Osteoblast (primary cell): ENCODE results near the gene SPAST. TPM values are rescaled to one million over a fixed set of nuclear protein-coding genes. Genes with fewer than 3 reads are reported as not detected.

Source experiments
- DNase-seq: peaks from one replicate; pipeline ENCODE4 v3.0.0; 2011; ENCODE audit warnings: low spot score, mixed read lengths; ENCODE audit not compliant: insufficient read length; ENCODE audit errors: missing footprints
- H2AFZ ChIP-seq: 2 replicates; pipeline ENCODE4 v1.6.0; 2011; ENCODE audit warnings: mild to moderate bottlenecking, low read length
- H3K27ac ChIP-seq: 2 replicates; pipeline ENCODE4 v1.5.1; 2011; ENCODE audit warnings: mild to moderate bottlenecking, low read depth, low read length, moderate library complexity
- H3K27me3 ChIP-seq: 2 replicates; pipeline ENCODE4 v1.6.0; 2012; ENCODE audit warnings: mild to moderate bottlenecking, control low read depth, inconsistent platforms, low read length, moderate library complexity; ENCODE audit not compliant: insufficient read depth
- H3K36me3 ChIP-seq: 2 replicates; pipeline ENCODE4 v1.5.1; 2011; ENCODE audit warnings: mild to moderate bottlenecking, low read length, control low read depth, moderate library complexity; ENCODE audit not compliant: insufficient read depth
- H3K4me1 ChIP-seq: 2 replicates; pipeline ENCODE4 v1.5.1; 2011; ENCODE audit warnings: mild to moderate bottlenecking, low read length, control low read depth, moderate library complexity; ENCODE audit not compliant: insufficient read depth
- H3K4me2 ChIP-seq: 2 replicates; pipeline ENCODE4 v1.6.0; 2011; ENCODE audit warnings: mild to moderate bottlenecking, low read length; ENCODE audit not compliant: insufficient read depth
- H3K4me3 ChIP-seq: fragments of 200-600 bp; sonication (generic); 3 replicates; pipeline ENCODE4 v1.5.1; 2012; ENCODE audit warnings: mild to moderate bottlenecking, low read length, inconsistent platforms; ENCODE audit not compliant: insufficient read depth
- H3K79me2 ChIP-seq: 2 replicates; pipeline ENCODE4 v1.6.0; 2012; ENCODE audit warnings: mild to moderate bottlenecking, low read length, control low read depth, inconsistent platforms; ENCODE audit not compliant: insufficient read depth
- H3K9me3 ChIP-seq: 2 replicates; pipeline ENCODE4 v1.5.1; 2011; ENCODE audit warnings: low read depth, low read length, control low read depth
- H4K20me1 ChIP-seq: 2 replicates; pipeline ENCODE4 v1.6.0; 2012; ENCODE audit warnings: mild to moderate bottlenecking, low read length, control low read depth; ENCODE audit not compliant: insufficient read depth
- CTCF ChIP-seq: IDR thresholded peaks from 2 replicates; pipeline ENCODE4 v1.5.1; 2011; ENCODE audit warnings: mild to moderate bottlenecking, low read depth, low read length, moderate library complexity; ENCODE audit errors: extremely low read depth
- total RNA-seq: library from RNA; depleted of rRNA; stranded (reverse); fragments of >200 nt; gene quantifications from 2 replicates; pipeline ENCODE4 v1.2.3, GENCODE V29; 2012

SPAST gene
- total RNA-seq, 1 donor, result 31.5 TPM

DNA sequence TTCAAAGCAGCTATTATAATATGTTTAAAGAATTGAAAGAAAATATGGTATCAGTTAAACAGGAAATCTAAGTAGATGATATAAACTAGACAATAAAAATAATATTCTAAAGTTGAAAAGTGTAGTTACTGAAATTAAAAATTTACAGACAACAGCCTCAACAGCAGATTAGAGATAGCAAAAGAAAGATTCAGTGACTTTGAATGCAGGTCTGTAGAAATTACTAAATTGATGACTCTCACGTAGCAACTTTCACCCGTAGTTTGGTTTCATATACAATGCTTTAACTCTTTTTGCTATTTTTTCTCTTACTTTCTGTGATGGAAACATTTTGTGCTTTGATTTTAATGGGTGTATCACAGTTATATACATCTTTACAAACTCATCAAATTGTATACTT lies 44.8 kb downstream of the SPAST start:
- Histone ChIP-seq H3K27ac (no peak overlapping the region), H3K36me3 (peaks cover 2% of the 10 kb centered on the region), H3K79me2 (no peaks in the 10 kb centered on the region), H3K9me3 (no peaks in the 10 kb centered on the region), H3K4me1 (no peaks in the 10 kb centered on the region), H3K27me3 (no peaks in the 10 kb centered on the region), H3K4me2 (no peak overlapping the region), H2AFZ (no peak overlapping the region), H4K20me1 (no peaks in the 10 kb centered on the region), H3K4me3 (no peak overlapping the region)
- no peak for TF ChIP-seq CTCF
- no peak for DNase-seq

DNA sequence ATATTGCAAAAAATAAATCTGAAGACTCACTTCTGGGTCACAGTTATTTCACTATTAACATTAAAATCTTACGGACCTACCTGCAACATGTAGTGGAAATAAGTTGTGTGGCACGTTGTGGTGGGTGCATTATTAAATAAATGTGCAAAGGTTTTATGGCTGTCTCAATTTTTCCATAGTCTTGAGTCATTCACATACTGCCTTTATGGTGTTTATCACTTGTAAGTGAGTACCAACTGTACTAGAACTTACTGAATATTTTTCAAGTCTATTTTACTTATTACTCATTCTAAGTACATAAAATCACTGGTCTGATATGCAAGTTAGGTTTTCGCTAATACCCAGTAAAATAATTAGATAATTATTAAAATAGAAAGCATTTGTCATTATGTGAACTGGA lies 54.7 kb downstream of the SPAST start:
- Histone ChIP-seq H4K20me1 (no peaks in the 10 kb centered on the region), H3K4me2 (no peak overlapping the region), H3K36me3 (no peaks in the 10 kb centered on the region), H3K4me3 (no peak overlapping the region), H3K27me3 (no peaks in the 10 kb centered on the region), H3K9me3 (no peaks in the 10 kb centered on the region), H2AFZ (no peak overlapping the region), H3K4me1 (no peaks in the 10 kb centered on the region), H3K79me2 (no peaks in the 10 kb centered on the region), H3K27ac (no peak overlapping the region)
- no peak for TF ChIP-seq CTCF
- DNase-seq, result no peak

DNA sequence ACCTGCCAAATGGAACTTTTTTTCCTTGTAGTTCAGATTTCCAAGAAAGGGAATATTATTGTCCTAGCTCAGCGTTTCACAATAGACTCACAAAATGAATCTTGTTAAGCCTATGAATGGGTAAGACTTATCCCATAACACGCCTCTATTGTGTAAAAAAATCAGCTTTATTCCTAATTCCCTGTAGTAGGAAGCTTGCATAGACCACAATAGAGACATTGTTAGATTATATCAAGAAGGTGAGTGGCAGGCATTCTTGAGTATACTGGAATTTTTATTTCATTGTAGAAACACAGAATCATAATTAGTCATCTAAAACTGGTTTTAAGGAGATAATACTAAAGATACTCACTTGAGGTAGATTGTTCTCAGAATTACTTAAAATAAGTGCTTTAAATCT lies 55.8 kb downstream of the SPAST start:
- H2AFZ ChIP-seq, result no peak overlapping the region
- H3K4me3 ChIP-seq, result no peak overlapping the region
- H3K27me3 ChIP-seq, result no peaks in the 10 kb centered on the region
- no peaks in the 10 kb centered on the region for H3K36me3 ChIP-seq
- no peaks in the 10 kb centered on the region for H3K4me1 ChIP-seq
- H3K79me2 ChIP-seq, result no peaks in the 10 kb centered on the region
- no peak overlapping the region for H3K4me2 ChIP-seq
- TF ChIP-seq CTCF, result no peak
- no peak for DNase-seq
- H4K20me1 ChIP-seq, result no peaks in the 10 kb centered on the region
- H3K27ac ChIP-seq, result no peak overlapping the region
- H3K9me3 ChIP-seq, result no peaks in the 10 kb centered on the region

DNA sequence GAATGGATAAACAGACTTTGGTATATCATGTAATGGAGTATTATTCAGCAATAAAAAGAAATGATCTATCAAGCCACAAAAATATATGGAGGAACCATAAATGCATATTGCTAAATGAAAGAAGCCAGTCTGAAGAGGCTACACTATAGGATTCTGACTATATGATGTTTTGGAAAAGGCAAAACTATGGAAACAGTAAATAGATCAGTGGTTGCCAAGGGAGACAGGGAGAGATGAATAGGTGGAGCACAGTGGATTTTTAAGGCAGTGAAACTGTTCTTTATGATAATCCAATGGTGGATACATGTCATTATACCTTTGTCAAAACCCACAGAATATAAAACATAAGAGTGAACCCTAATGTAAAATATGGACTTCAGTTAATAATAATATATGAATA lies 61.3 kb downstream of the SPAST start:
- H3K4me3 ChIP-seq, result no peak overlapping the region
- no peaks in the 10 kb centered on the region for H3K27me3 ChIP-seq
- no peaks in the 10 kb centered on the region for H3K4me1 ChIP-seq
- no peaks in the 10 kb centered on the region for H4K20me1 ChIP-seq
- no peak overlapping the region for H3K4me2 ChIP-seq
- H3K36me3 ChIP-seq, result peaks cover 4% of the 10 kb centered on the region
- DNase-seq, result no peak
- no peak overlapping the region for H2AFZ ChIP-seq
- no peaks in the 10 kb centered on the region for H3K9me3 ChIP-seq
- TF ChIP-seq CTCF, result no peak
- H3K79me2 ChIP-seq, result no peaks in the 10 kb centered on the region
- no peak overlapping the region for H3K27ac ChIP-seq
